ENCODE measurements around the gene PRSS56.

PRSS56 gene

DNA sequence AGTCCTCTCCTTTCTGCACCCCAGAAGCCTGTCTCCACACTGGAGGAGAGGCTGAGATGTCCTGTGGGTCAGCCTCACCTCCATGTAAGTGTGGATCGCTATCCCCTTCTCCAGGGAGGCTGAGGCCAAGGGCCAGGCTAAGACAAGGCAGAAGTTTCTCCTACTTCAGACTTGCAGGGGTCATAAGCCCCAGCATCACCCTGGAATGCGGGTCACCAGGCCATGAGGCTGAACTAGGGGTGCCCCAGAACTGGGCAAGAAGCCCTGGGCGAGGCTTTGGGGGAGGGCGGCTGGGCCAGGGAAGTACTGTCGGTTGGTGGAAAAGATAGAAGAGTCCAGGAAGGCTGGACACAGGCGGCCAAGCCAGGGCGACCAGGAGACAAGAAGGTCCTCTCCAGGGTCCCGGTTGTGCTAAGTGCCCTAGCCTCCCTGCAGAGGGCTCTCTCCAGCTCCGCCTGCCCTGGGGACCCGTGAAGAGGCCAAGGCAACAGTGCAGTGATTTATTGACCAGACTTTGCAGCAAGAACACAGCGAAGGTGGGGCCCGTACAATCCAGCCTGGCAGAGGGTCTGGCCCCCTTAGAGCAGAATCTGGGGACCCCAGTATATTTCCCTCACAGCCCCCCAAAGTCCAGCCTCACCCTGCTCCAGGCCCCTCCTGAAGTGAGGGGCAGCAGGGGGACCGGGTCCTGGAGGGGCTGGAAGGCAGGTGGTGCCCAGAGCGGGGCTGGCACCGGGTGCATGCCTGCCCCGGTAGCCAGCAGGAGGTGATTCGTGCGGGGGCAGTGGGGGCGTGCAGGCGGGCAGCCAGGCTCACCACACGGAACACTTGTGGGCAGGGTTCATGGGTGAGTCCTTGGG is 40.6 kb upstream of the PRSS56 start:
- TF ChIP-seq, protein P1, sequence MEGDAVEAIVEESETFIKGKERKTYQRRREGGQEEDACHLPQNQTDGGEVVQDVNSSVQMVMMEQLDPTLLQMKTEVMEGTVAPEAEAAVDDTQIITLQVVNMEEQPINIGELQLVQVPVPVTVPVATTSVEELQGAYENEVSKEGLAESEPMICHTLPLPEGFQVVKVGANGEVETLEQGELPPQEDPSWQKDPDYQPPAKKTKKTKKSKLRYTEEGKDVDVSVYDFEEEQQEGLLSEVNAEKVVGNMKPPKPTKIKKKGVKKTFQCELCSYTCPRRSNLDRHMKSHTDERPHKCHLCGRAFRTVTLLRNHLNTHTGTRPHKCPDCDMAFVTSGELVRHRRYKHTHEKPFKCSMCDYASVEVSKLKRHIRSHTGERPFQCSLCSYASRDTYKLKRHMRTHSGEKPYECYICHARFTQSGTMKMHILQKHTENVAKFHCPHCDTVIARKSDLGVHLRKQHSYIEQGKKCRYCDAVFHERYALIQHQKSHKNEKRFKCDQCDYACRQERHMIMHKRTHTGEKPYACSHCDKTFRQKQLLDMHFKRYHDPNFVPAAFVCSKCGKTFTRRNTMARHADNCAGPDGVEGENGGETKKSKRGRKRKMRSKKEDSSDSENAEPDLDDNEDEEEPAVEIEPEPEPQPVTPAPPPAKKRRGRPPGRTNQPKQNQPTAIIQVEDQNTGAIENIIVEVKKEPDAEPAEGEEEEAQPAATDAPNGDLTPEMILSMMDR (conservative IDR thresholded peaks at IDR 0.05; ENCODE audit: control insufficient read depth, insufficient read depth, low read depth, low read length), result no peak
- no peak for DNase-seq (ENCODE audit: low read depth)
- no peak overlapping the region for H3K4me3 ChIP-seq (ENCODE audit: control insufficient read depth, low read depth, low read length)

- no peak overlapping the region for H3K4me3 ChIP-seq (ENCODE audit: control insufficient read depth, low read depth, low read length)
- DNase-seq (ENCODE audit: low read depth), result no peak
- TF ChIP-seq, protein P1 (conservative IDR thresholded peaks at IDR 0.05; ENCODE audit: control insufficient read depth, insufficient read depth, low read depth, low read length), result no peak
Observed at GRCh38 chr2:232480201-232481190, 39.7 kb upstream of the PRSS56 start.

- no peak for DNase-seq (ENCODE audit: low read depth)
- no peak overlapping the region for H3K4me3 ChIP-seq (ENCODE audit: control insufficient read depth, low read depth, low read length)
- TF ChIP-seq, protein P1 (conservative IDR thresholded peaks at IDR 0.05; ENCODE audit: control insufficient read depth, insufficient read depth, low read depth, low read length), result no peak
Observed at GRCh38 chr2:232481322-232482140, 38.7 kb upstream of the PRSS56 start.

GRCh38 chr2:232482301-232483238 is 37.6 kb upstream of the PRSS56 start:
- DNase-seq (ENCODE audit: low read depth), result no peak
- no peak overlapping the region for H3K4me3 ChIP-seq (ENCODE audit: control insufficient read depth, low read depth, low read length)
- TF ChIP-seq, protein P1 (conservative IDR thresholded peaks at IDR 0.05; ENCODE audit: control insufficient read depth, insufficient read depth, low read depth, low read length), result no peak

- DNase-seq (ENCODE audit: low read depth), result no peak
- H3K4me3 ChIP-seq (ENCODE audit: control insufficient read depth, low read depth, low read length), result no peak overlapping the region
- TF ChIP-seq, protein P1 (conservative IDR thresholded peaks at IDR 0.05; ENCODE audit: control insufficient read depth, insufficient read depth, low read depth, low read length), result no peak
Observed at GRCh38 chr2:232483311-232483922, 36.8 kb upstream of the PRSS56 start.
